ENCODE measurements around the gene CPNE8.

Gene CPNE8

GRCh38 chr12:38838056-38838850 is 67.1 kb downstream of the CPNE8 start:
- H3K27ac ChIP-seq (ENCODE audit: low read depth, low read length) = no peak overlapping the region
- H3K4me3 ChIP-seq (ENCODE audit: low read depth in 1 of 5, low read length in 5 of 5) = no peak overlapping the region

GRCh38 chr12:38831715-38832114 is 73.7 kb downstream of the CPNE8 start:
- no peaks in the 10 kb centered on the region for H3K27me3 ChIP-seq (ENCODE audit: control insufficient read depth in 5 of 5, insufficient read depth in 4 of 5, low read length in 5 of 5)
- peaks cover 0 to 7% (median 0%) of the 10 kb centered on the region in 5 donors for H3K4me1 ChIP-seq (ENCODE audit: control insufficient read depth in 5 of 5, insufficient read depth in 5 of 5, low read length in 5 of 5)
- no peak overlapping the region for H3K4me3 ChIP-seq (ENCODE audit: low read depth in 1 of 5, low read length in 5 of 5)
- no peaks in the 10 kb centered on the region for H3K9me3 ChIP-seq (ENCODE audit: control insufficient read depth in 5 of 5, low read length in 5 of 5)
- no peak overlapping the region for H3K9ac ChIP-seq (ENCODE audit: low read length in 5 of 5)
- H3K36me3 ChIP-seq (ENCODE audit: control insufficient read depth in 5 of 5, insufficient read depth in 5 of 5, low read length in 5 of 5) = no peaks in the 10 kb centered on the region
- no peak overlapping the region for H3K27ac ChIP-seq (ENCODE audit: low read depth, low read length)

More at GRCh38 chr12:38838056-38838850, 67.1 kb downstream of the CPNE8 start:
- H3K4me1 ChIP-seq (ENCODE audit: control insufficient read depth in 5 of 5, insufficient read depth in 5 of 5, low read length in 5 of 5) = no peaks in the 10 kb centered on the region
- no peak overlapping the region for H3K9ac ChIP-seq (ENCODE audit: low read length in 5 of 5)
- H3K36me3 ChIP-seq (ENCODE audit: control insufficient read depth in 5 of 5, insufficient read depth in 5 of 5, low read length in 5 of 5) = no peaks in the 10 kb centered on the region
- no peaks in the 10 kb centered on the region for H3K9me3 ChIP-seq (ENCODE audit: control insufficient read depth in 5 of 5, low read length in 5 of 5)
- H3K27me3 ChIP-seq (ENCODE audit: control insufficient read depth in 5 of 5, insufficient read depth in 4 of 5, low read length in 5 of 5) = no peaks in the 10 kb centered on the region

- no peak overlapping the region for H3K27ac ChIP-seq (ENCODE audit: low read depth, low read length)
- H3K9ac ChIP-seq (ENCODE audit: low read length in 5 of 5) = no peak overlapping the region
- no peaks in the 10 kb centered on the region for H3K9me3 ChIP-seq (ENCODE audit: control insufficient read depth in 5 of 5, low read length in 5 of 5)
- H3K27me3 ChIP-seq (ENCODE audit: control insufficient read depth in 5 of 5, insufficient read depth in 4 of 5, low read length in 5 of 5) = no peaks in the 10 kb centered on the region
- no peaks in the 10 kb centered on the region for H3K36me3 ChIP-seq (ENCODE audit: control insufficient read depth in 5 of 5, insufficient read depth in 5 of 5, low read length in 5 of 5)
- peaks cover 0 to 5% (median 0%) of the 10 kb centered on the region in 5 donors for H3K4me1 ChIP-seq (ENCODE audit: control insufficient read depth in 5 of 5, insufficient read depth in 5 of 5, low read length in 5 of 5)
- H3K4me3 ChIP-seq (ENCODE audit: low read depth in 1 of 5, low read length in 5 of 5) = no peak overlapping the region
Observed at GRCh38 chr12:38825006-38825405, 80.4 kb downstream of the CPNE8 start.

GRCh38 chr12:38823738-38824137 is 81.7 kb downstream of the CPNE8 start:
- Histone ChIP-seq H3K9me3 (ENCODE audit: control insufficient read depth in 5 of 5, low read length in 5 of 5) (no peaks in the 10 kb centered on the region), H3K27me3 (ENCODE audit: control insufficient read depth in 5 of 5, insufficient read depth in 4 of 5, low read length in 5 of 5) (no peaks in the 10 kb centered on the region), H3K27ac (ENCODE audit: low read depth, low read length) (no peak overlapping the region), H3K36me3 (ENCODE audit: control insufficient read depth in 5 of 5, insufficient read depth in 5 of 5, low read length in 5 of 5) (no peaks in the 10 kb centered on the region), H3K4me1 (ENCODE audit: control insufficient read depth in 5 of 5, insufficient read depth in 5 of 5, low read length in 5 of 5) (peaks cover 0 to 5% (median 0%) of the 10 kb centered on the region in 5 donors), H3K4me3 (ENCODE audit: low read depth in 1 of 5, low read length in 5 of 5) (no peak overlapping the region), H3K9ac (ENCODE audit: low read length in 5 of 5) (no peak overlapping the region)

- Histone ChIP-seq H3K36me3 (ENCODE audit: control insufficient read depth in 5 of 5, insufficient read depth in 5 of 5, low read length in 5 of 5) (no peaks in the 10 kb centered on the region), H3K4me1 (ENCODE audit: control insufficient read depth in 5 of 5, insufficient read depth in 5 of 5, low read length in 5 of 5) (peaks cover 0 to 5% (median 0%) of the 10 kb centered on the region in 5 donors), H3K27ac (ENCODE audit: low read depth, low read length) (no peak overlapping the region), H3K9me3 (ENCODE audit: control insufficient read depth in 5 of 5, low read length in 5 of 5) (no peaks in the 10 kb centered on the region), H3K9ac (ENCODE audit: low read length in 5 of 5) (no peak overlapping the region), H3K4me3 (ENCODE audit: low read depth in 1 of 5, low read length in 5 of 5) (no peak overlapping the region), H3K27me3 (ENCODE audit: control insufficient read depth in 5 of 5, insufficient read depth in 4 of 5, low read length in 5 of 5) (no peaks in the 10 kb centered on the region)
Observed at GRCh38 chr12:38823314-38823713, 82.1 kb downstream of the CPNE8 start.

GRCh38 chr12:38817942-38818341 is 87.4 kb downstream of the CPNE8 start:
- Histone ChIP-seq H3K27ac (ENCODE audit: low read depth, low read length) (no peak overlapping the region), H3K4me3 (ENCODE audit: low read depth in 1 of 5, low read length in 5 of 5) (no peak overlapping the region), H3K4me1 (ENCODE audit: control insufficient read depth in 5 of 5, insufficient read depth in 5 of 5, low read length in 5 of 5) (peaks cover 0 to under 1% (median 0%) of the 10 kb centered on the region in 5 donors), H3K9ac (ENCODE audit: low read length in 5 of 5) (no peak overlapping the region), H3K27me3 (ENCODE audit: control insufficient read depth in 5 of 5, insufficient read depth in 4 of 5, low read length in 5 of 5) (no peaks in the 10 kb centered on the region), H3K9me3 (ENCODE audit: control insufficient read depth in 5 of 5, low read length in 5 of 5) (no peaks in the 10 kb centered on the region), H3K36me3 (ENCODE audit: control insufficient read depth in 5 of 5, insufficient read depth in 5 of 5, low read length in 5 of 5) (no peaks in the 10 kb centered on the region)

- Histone ChIP-seq H3K4me3 (ENCODE audit: low read depth in 1 of 5, low read length in 5 of 5) (no peak overlapping the region), H3K36me3 (ENCODE audit: control insufficient read depth in 5 of 5, insufficient read depth in 5 of 5, low read length in 5 of 5) (peaks cover 0 to 13% (median 5%) of the 10 kb centered on the region in 5 donors), H3K9ac (ENCODE audit: low read length in 5 of 5) (no peak overlapping the region), H3K4me1 (ENCODE audit: control insufficient read depth in 5 of 5, insufficient read depth in 5 of 5, low read length in 5 of 5) (no peaks in the 10 kb centered on the region), H3K27me3 (ENCODE audit: control insufficient read depth in 5 of 5, insufficient read depth in 4 of 5, low read length in 5 of 5) (no peaks in the 10 kb centered on the region), H3K27ac (ENCODE audit: low read depth, low read length) (no peak overlapping the region), H3K9me3 (ENCODE audit: control insufficient read depth in 5 of 5, low read length in 5 of 5) (peaks cover 0 to 4% (median 2%) of the 10 kb centered on the region in 5 donors)
Observed at GRCh38 chr12:38813923-38814322, 91.5 kb downstream of the CPNE8 start.

- H3K27me3 ChIP-seq (ENCODE audit: control insufficient read depth in 5 of 5, insufficient read depth in 4 of 5, low read length in 5 of 5) = no peaks in the 10 kb centered on the region
- H3K9me3 ChIP-seq (ENCODE audit: control insufficient read depth in 5 of 5, low read length in 5 of 5) = peaks cover 0 to 5% (median 3%) of the 10 kb centered on the region in 5 donors
- no peak overlapping the region for H3K4me3 ChIP-seq (ENCODE audit: low read depth in 1 of 5, low read length in 5 of 5)
Observed at GRCh38 chr12:38811814-38812356, 93.5 kb downstream of the CPNE8 start.

GRCh38 chr12:38809832-38810231 is 95.6 kb downstream of the CPNE8 start:
- Histone ChIP-seq H3K4me1 (ENCODE audit: control insufficient read depth in 5 of 5, insufficient read depth in 5 of 5, low read length in 5 of 5) (no peaks in the 10 kb centered on the region), H3K9ac (ENCODE audit: low read length in 5 of 5) (no peak overlapping the region), H3K9me3 (ENCODE audit: control insufficient read depth in 5 of 5, low read length in 5 of 5) (peaks cover 0 to 5% (median 3%) of the 10 kb centered on the region in 5 donors), H3K27me3 (ENCODE audit: control insufficient read depth in 5 of 5, insufficient read depth in 4 of 5, low read length in 5 of 5) (no peaks in the 10 kb centered on the region), H3K4me3 (ENCODE audit: low read depth in 1 of 5, low read length in 5 of 5) (no peak overlapping the region), H3K36me3 (ENCODE audit: control insufficient read depth in 5 of 5, insufficient read depth in 5 of 5, low read length in 5 of 5) (peaks cover 0 to 13% (median 5%) of the 10 kb centered on the region in 5 donors), H3K27ac (ENCODE audit: low read depth, low read length) (no peak overlapping the region)

More at GRCh38 chr12:38811814-38812356, 93.5 kb downstream of the CPNE8 start:
- Histone ChIP-seq H3K4me1 (ENCODE audit: control insufficient read depth in 5 of 5, insufficient read depth in 5 of 5, low read length in 5 of 5) (no peaks in the 10 kb centered on the region), H3K36me3 (ENCODE audit: control insufficient read depth in 5 of 5, insufficient read depth in 5 of 5, low read length in 5 of 5) (peaks cover 0 to 13% (median 5%) of the 10 kb centered on the region in 5 donors), H3K9ac (ENCODE audit: low read length in 5 of 5) (no peak overlapping the region), H3K27ac (ENCODE audit: low read depth, low read length) (no peak overlapping the region)

- H3K4me3 ChIP-seq (ENCODE audit: low read depth in 1 of 5, low read length in 5 of 5) = no peak overlapping the region
- H3K27me3 ChIP-seq (ENCODE audit: control insufficient read depth in 5 of 5, insufficient read depth in 4 of 5, low read length in 5 of 5) = no peaks in the 10 kb centered on the region
- H3K4me1 ChIP-seq (ENCODE audit: control insufficient read depth in 5 of 5, insufficient read depth in 5 of 5, low read length in 5 of 5) = no peaks in the 10 kb centered on the region
- no peak overlapping the region for H3K9ac ChIP-seq (ENCODE audit: low read length in 5 of 5)
- H3K27ac ChIP-seq (ENCODE audit: low read depth, low read length) = no peak overlapping the region
- H3K36me3 ChIP-seq (ENCODE audit: control insufficient read depth in 5 of 5, insufficient read depth in 5 of 5, low read length in 5 of 5) = peaks cover 0 to 4% (median 0%) of the 10 kb centered on the region in 5 donors
- H3K9me3 ChIP-seq (ENCODE audit: control insufficient read depth in 5 of 5, low read length in 5 of 5) = peaks cover 5 to 22% (median 9%) of the 10 kb centered on the region in 5 donors
Observed at GRCh38 chr12:38788106-38788505, 117.3 kb downstream of the CPNE8 start.

Measured in subcutaneous abdominal adipose tissue (tissue), 5 donors.